T-helper 17 cell (primary cell): Measurements from ENCODE around the gene SRBD1. TPM values are rescaled to one million over a fixed set of nuclear protein-coding genes. Genes with fewer than 3 reads are reported as not detected.
A peak's percentile ranks its signal among the peaks of the same experiment; 100 is the strongest.

Source experiments
- ATAC-seq: fragments of 150-1000 bp; cut with Tn5 transposase; 2 replicates; pipeline ENCODE4 v1.10.0; 2021; ENCODE audit warnings: mild to moderate bottlenecking, moderate library complexity
- DNase-seq, 3 donors: peaks; one replicate each; pipeline versions ENCODE4 v3.0.0 to v3.0.0-alpha.2; 2020 to 2021
- H3K9me3 ChIP-seq: one replicate; pipeline ENCODE4 v1.7.0; 2013; ENCODE audit warnings: low read length, mild to moderate bottlenecking; ENCODE audit not compliant: control insufficient read depth, poor library complexity, severe bottlenecking
- H3K27ac Mint-ChIP-seq: one replicate; pipeline ENCODE4 v1.8.0; 2022; ENCODE audit warnings: mild to moderate bottlenecking, moderate library complexity, mixed read lengths
- H3K27me3 Mint-ChIP-seq: one replicate; pipeline ENCODE4 v1.8.0; 2022; ENCODE audit warnings: mixed read lengths
- H3K36me3 Mint-ChIP-seq: one replicate; pipeline ENCODE4 v1.8.0; 2022; ENCODE audit warnings: low read depth, mixed read lengths
- H3K4me1 Mint-ChIP-seq: one replicate; pipeline ENCODE4 v1.8.0; 2022; ENCODE audit warnings: mild to moderate bottlenecking, mixed read lengths
- H3K4me3 Mint-ChIP-seq: one replicate; pipeline ENCODE4 v1.8.0; 2022; ENCODE audit warnings: mild to moderate bottlenecking, moderate library complexity, mixed read lengths
- total RNA-seq, 4 donors: library from RNA in 2 of 4; stranded (reverse) in 2 of 4; gene quantifications; one replicate each; pipeline ENCODE4 v1.2.3 and lab custom pipeline; 2022 to 2026

SRBD1 gene
- total RNA-seq, 2 donors from 2014 or later = 15.0 to 17.2 TPM

DNA sequence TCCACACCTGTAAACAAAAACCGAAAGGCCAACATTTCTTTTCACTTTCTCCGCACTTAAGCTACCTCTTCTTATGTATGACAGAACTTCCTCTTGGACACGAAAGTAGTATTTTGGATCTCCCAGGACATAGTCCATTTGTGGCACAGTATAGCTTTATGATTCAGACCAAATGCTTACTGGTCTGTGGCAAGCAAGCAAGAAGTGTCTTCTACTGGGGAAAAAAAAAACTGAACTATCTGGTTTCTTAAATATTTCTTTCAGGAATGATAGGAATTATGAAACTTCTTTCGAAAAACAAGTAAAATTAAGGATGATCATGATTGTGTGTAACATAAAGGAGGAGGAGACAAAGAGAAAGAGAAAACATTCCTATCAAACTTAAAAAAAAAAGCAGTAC, 33.6 kb downstream of the SRBD1 start:
- Mint-ChIP-seq H3K4me1 (peaks cover 8% of the 10 kb centered on the region), H3K27me3 (no peaks in the 10 kb centered on the region), H3K36me3 (peaks cover 11% of the 10 kb centered on the region), H3K4me3 (no peak overlapping the region), H3K27ac (peak overlapping the region; percentile 24)
- H3K9me3 ChIP-seq = no peaks in the 10 kb centered on the region
- ATAC-seq = no peak
- DNase-seq = no peak

DNA sequence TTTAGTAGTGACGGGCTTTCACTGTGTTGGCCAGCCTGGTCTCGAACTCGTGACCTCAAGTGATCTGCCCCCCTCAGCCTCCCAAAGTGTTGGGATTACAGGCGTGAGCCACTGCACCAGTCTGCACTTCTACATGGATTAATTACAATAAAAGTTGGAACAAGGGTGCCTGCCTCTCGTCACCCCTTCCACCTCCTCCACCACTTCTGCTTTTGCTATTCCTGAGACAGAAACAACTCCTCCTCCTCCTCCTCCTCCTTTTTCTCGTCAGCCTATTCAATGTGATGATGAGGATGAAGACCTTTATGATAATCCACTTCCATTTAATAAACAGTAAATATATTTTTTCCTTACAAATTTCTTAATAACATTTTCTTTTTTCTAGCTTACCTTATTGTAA, 35.2 kb downstream of the SRBD1 start:
- ATAC-seq (no peak), DNase-seq (no peak)
- no peaks in the 10 kb centered on the region for H3K9me3 ChIP-seq
- H3K27ac Mint-ChIP-seq = no peak overlapping the region
- peaks cover 4% of the 10 kb centered on the region for H3K4me1 Mint-ChIP-seq
- H3K4me3 Mint-ChIP-seq = no peak overlapping the region
- peaks cover 7% of the 10 kb centered on the region for H3K36me3 Mint-ChIP-seq
- H3K27me3 Mint-ChIP-seq = no peaks in the 10 kb centered on the region

DNA sequence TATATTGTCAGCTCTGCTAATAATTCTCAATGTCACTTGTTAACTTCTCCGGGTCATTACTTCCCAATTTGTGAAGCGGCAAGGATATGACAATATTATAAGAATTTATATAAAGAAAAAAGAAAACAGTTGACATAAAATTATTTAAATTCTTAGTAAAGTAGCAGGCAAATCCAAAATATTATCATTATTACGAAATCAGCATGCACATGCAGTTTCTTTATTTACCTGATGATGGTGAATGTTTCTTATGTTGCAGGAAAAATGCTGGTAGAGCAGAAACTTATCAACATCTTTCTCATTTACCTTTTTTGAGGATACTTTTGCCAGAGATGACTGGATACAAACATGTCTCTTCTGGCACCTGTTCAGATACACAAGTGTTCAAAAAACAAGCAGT, 38.1 kb downstream of the SRBD1 start:
- peaks cover 6% of the 10 kb centered on the region for H3K36me3 Mint-ChIP-seq
- H3K27ac Mint-ChIP-seq = no peak overlapping the region
- no peaks in the 10 kb centered on the region for H3K27me3 Mint-ChIP-seq
- no peaks in the 10 kb centered on the region for H3K9me3 ChIP-seq
- DNase-seq (no peak), ATAC-seq (no peak)
- peaks cover 6% of the 10 kb centered on the region for H3K4me1 Mint-ChIP-seq
- H3K4me3 Mint-ChIP-seq = no peak overlapping the region

DNA sequence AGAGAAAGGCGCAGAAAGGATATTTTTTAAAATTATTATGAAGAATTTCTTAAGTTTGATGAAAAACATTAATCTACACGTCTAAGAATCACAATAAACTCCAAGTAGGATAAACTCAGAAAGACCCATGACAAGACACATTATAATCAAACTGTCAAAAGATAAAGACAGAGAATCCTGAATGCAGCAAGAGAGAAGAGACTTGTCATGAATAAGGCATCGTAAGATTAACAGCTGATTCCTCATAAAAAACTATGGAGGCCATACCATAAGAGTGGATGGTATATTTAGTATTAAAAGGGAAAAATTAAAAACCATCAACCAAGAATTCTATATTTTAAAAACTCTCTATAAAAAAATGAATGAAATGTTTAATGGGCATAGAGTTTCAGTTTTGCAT, 39.1 kb downstream of the SRBD1 start:
- no peaks in the 10 kb centered on the region for H3K27me3 Mint-ChIP-seq
- H3K9me3 ChIP-seq = no peaks in the 10 kb centered on the region
- H3K4me3 Mint-ChIP-seq = no peak overlapping the region
- H3K36me3 Mint-ChIP-seq = peaks cover 2% of the 10 kb centered on the region
- no peak for DNase-seq
- peak overlapping the region; percentile 75 for H3K27ac Mint-ChIP-seq
- H3K4me1 Mint-ChIP-seq = peaks cover 7% of the 10 kb centered on the region
- ATAC-seq = no peak

- no peak overlapping the region for H3K4me3 Mint-ChIP-seq
- H3K27ac Mint-ChIP-seq = peak overlapping the region; percentile 75
- no peaks in the 10 kb centered on the region for H3K27me3 Mint-ChIP-seq
- H3K9me3 ChIP-seq = no peaks in the 10 kb centered on the region
- H3K4me1 Mint-ChIP-seq = peaks cover 9% of the 10 kb centered on the region
- ATAC-seq = no peak
- peaks cover 2% of the 10 kb centered on the region for H3K36me3 Mint-ChIP-seq
- DNase-seq = no peak
Observed at GRCh38 chr2:45570671-45571334, 40.3 kb downstream of the SRBD1 start.

GRCh38 chr2:45568935-45569334, 42.1 kb downstream of the SRBD1 start:
- Mint-ChIP-seq H3K27ac (peak overlapping the region; percentile 74), H3K4me1 (peaks cover 13% of the 10 kb centered on the region), H3K27me3 (no peaks in the 10 kb centered on the region), H3K36me3 (peaks cover 2% of the 10 kb centered on the region), H3K4me3 (peak overlapping the region; percentile 21)
- ATAC-seq (no peak), DNase-seq (no peak)
- no peaks in the 10 kb centered on the region for H3K9me3 ChIP-seq

- ATAC-seq = peak; percentile 99
- Mint-ChIP-seq H3K36me3 (peaks cover 2% of the 10 kb centered on the region), H3K4me3 (peak overlapping the region; percentile 55), H3K27ac (peak overlapping the region; percentile 74), H3K27me3 (no peaks in the 10 kb centered on the region), H3K4me1 (peaks cover 17% of the 10 kb centered on the region)
- DNase-seq = no peak
- H3K9me3 ChIP-seq = no peaks in the 10 kb centered on the region
Observed at GRCh38 chr2:45567974-45568789, 42.9 kb downstream of the SRBD1 start.

DNA sequence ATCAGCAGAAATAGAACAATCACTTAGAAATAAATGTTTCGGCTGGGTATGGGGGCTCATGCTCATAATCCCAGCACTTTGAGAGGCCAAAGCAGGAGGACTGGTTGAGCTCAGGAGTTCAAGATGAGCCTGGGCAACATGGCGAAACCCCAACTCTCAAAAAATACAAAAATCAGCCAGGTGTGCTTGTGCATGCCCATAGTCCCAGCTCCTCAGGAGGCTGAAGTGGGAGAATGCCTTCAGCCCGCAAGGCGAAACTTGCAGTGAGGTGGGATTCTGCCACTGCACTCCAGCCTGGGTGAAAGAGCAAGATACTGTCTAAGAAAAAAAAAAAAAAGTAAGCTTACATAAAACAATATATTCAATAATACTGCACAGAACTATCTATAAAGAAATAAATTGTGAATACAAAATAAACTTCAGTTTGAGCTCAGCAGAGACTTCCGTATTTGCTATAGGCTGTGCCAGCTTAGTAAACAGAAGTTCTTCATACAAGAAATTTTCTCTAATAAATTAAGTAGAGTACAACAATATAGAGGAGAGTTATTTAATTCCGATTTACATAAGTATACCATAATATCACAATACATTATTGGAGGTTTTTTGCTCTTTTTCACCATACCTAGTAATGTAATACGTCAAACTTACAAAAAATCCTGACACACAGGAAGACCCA, 43.6 kb downstream of the SRBD1 start:
- DNase-seq (no peak), ATAC-seq (peak; percentile 6)
- H3K36me3 Mint-ChIP-seq = peaks cover 2% of the 10 kb centered on the region
- H3K4me1 Mint-ChIP-seq = peaks cover 17% of the 10 kb centered on the region
- H3K27me3 Mint-ChIP-seq = no peaks in the 10 kb centered on the region
- no peaks in the 10 kb centered on the region for H3K9me3 ChIP-seq
- H3K27ac Mint-ChIP-seq = peak overlapping the region; percentile 74
- H3K4me3 Mint-ChIP-seq = peak overlapping the region; percentile 55

- no peak for DNase-seq
- H3K4me1 Mint-ChIP-seq = peaks cover 11% of the 10 kb centered on the region
- H3K36me3 Mint-ChIP-seq = peaks cover 8% of the 10 kb centered on the region
- no peaks in the 10 kb centered on the region for H3K27me3 Mint-ChIP-seq
- no peak overlapping the region for H3K4me3 Mint-ChIP-seq
- no peaks in the 10 kb centered on the region for H3K9me3 ChIP-seq
- no peak for ATAC-seq
- H3K27ac Mint-ChIP-seq = no peak overlapping the region
Observed at GRCh38 chr2:45559436-45559835, 51.6 kb downstream of the SRBD1 start.

DNA sequence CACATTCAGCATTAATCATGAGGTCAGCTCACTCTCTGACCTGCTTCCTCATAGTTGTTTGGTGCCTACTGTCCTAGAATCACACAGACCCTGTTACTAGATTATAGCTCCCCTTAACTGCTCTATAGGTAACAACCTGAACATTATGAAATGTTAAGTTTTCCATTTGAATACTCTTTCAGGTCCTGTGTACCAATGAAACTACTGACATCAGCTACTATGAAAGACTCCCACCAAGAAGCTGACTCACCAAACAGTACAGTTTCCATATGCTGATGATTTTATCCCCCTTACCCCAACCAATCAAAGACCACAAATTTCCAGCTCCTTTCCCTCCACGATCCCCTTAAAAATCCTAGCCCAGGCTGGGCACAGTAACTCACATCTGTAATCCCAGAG, 56.3 kb downstream of the SRBD1 start:
- Mint-ChIP-seq H3K27ac (no peak overlapping the region), H3K4me1 (peaks cover 14% of the 10 kb centered on the region), H3K27me3 (no peaks in the 10 kb centered on the region), H3K4me3 (no peak overlapping the region), H3K36me3 (peaks cover 23% of the 10 kb centered on the region)
- no peaks in the 10 kb centered on the region for H3K9me3 ChIP-seq
- ATAC-seq (no peak), DNase-seq (no peak)

DNA sequence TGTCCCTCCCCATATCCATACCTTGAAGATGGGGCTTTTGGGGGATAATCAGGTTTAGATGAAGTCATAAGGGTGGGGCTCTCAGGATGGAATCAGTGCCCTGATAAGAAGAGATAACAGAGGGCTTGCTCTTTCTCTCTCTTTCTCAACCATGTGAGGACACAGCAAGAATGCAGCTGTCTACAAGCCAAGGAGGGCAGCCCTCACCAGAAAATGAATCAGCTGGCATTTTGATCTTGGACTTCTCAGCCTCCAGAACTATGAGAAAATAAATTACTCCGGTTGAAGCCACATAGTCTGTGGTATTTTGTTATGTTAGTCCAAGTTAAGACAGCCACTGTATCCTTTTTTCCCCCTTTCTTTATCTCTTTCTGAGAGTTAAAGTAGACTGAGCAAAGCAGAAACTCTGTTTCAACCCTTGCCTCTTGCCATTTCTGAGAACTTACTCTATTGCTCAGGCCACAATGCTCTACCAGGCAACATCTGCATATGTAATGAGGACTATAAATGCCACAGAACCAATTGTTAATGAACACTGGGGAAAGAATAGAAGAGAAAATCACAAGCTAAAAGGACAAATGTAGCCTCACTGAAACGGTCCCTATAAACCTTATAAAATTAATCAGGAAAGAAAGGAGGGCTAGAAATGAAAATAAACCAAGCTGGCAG, 56.9 kb downstream of the SRBD1 start:
- H3K9me3 ChIP-seq = no peaks in the 10 kb centered on the region
- DNase-seq (no peak), ATAC-seq (no peak)
- no peak overlapping the region for H3K4me3 Mint-ChIP-seq
- peaks cover 14% of the 10 kb centered on the region for H3K4me1 Mint-ChIP-seq
- no peaks in the 10 kb centered on the region for H3K27me3 Mint-ChIP-seq
- no peak overlapping the region for H3K27ac Mint-ChIP-seq
- H3K36me3 Mint-ChIP-seq = peaks cover 21% of the 10 kb centered on the region

- peaks cover 11% of the 10 kb centered on the region for H3K4me1 Mint-ChIP-seq
- H3K27me3 Mint-ChIP-seq = no peaks in the 10 kb centered on the region
- no peaks in the 10 kb centered on the region for H3K9me3 ChIP-seq
- peaks cover 22% of the 10 kb centered on the region for H3K36me3 Mint-ChIP-seq
- no peak overlapping the region for H3K4me3 Mint-ChIP-seq
- ATAC-seq (no peak), DNase-seq (no peak)
- H3K27ac Mint-ChIP-seq = peak overlapping the region; percentile 66
Observed at GRCh38 chr2:45551862-45552261, 59.2 kb downstream of the SRBD1 start.

DNA sequence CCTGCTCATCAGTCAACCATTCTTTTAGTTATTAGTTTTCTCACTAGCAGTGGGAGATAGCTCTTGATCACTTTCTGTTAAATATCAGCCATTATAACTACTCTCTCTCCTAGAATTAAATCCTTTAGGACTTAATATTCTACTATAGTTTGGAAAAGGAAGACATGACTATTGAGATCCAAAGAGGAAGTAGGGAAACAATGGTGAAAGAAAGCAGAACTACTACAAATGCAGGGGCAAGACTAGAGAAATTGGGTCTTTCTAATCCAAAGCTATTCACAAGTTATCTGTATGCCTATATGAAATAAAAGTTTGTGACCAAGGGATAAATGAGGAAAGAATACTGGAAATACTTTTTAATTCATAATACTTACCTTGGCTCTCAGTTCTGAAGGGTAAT, 65.1 kb downstream of the SRBD1 start:
- Mint-ChIP-seq H3K27ac (peak overlapping the region; percentile 45), H3K4me1 (peaks cover 11% of the 10 kb centered on the region)

More for the DNA sequence above, 65.1 kb downstream of the SRBD1 start:
- Mint-ChIP-seq H3K36me3 (peaks cover 22% of the 10 kb centered on the region), H3K4me3 (no peak overlapping the region), H3K27me3 (no peaks in the 10 kb centered on the region)
- ATAC-seq (no peak), DNase-seq (no peak)
- H3K9me3 ChIP-seq = no peaks in the 10 kb centered on the region
